Measurements from ENCODE around the gene STIMATE.

- TF ChIP-seq ZNF274 (IDR thresholded peaks at IDR 0.05; ENCODE audit: low read depth, low read length) (no peak), YY1 (IDR thresholded peaks at IDR 0.05; ENCODE audit: insufficient read depth, insufficient read length) (no peak), SUZ12 (IDR thresholded peaks at IDR 0.05; ENCODE audit: extremely low read depth, insufficient read depth, insufficient read length) (no peak)
These were observed 104.2 kb downstream of the STIMATE start for GRCh38 chr3:52792961-52793695.

Measured in NT2/D1 (cell line).